PFSK-1 (cell line): Measurements from ENCODE around the gene CEP112.

ENCODE experiments used
- FOXP2 ChIP-seq: optimal IDR thresholded peaks from 2 replicates; pipeline ENCODE3; 2011; ENCODE audit warnings: borderline replicate concordance, control low read depth, inconsistent platforms; ENCODE audit not compliant: insufficient read depth; ENCODE audit errors: extremely low read length, extremely low read depth
- POLR2AphosphoS5 ChIP-seq: IDR thresholded peaks from 2 replicates; pipeline ENCODE4 v1.6.1; 2012; ENCODE audit warnings: low read depth, mild to moderate bottlenecking, control low read depth, low read length, moderate library complexity
- SIN3A ChIP-seq: IDR thresholded peaks from 2 replicates; pipeline ENCODE4 v1.6.1; 2012; ENCODE audit warnings: mild to moderate bottlenecking, low read length, moderate library complexity, borderline replicate concordance; ENCODE audit not compliant: insufficient read depth
- TAF1 ChIP-seq: IDR thresholded peaks from 2 replicates; pipeline ENCODE4 v1.6.1; 2012; ENCODE audit warnings: low read length, control low read depth, borderline replicate concordance; ENCODE audit not compliant: insufficient read depth

DNA sequence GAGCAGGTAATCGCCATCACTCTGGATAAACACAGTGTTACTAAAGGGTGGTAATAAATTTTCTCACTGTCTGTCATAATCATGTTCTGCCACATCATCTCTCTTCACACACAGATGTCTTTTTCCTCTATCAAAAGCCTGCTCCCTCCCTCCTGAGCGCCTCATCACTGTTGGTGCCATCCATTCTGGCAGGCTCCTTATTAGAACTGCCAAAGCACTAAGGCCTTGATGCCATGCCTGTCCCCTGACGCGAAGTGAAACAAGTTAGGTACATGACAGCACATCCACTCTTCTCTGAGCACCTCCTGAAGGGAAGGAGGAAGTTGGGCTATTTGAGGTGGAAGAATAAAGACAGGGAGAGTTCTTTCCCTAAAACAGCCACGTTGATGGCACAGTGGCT, 592.3 kb downstream of the CEP112 start:
- no peak for TF ChIP-seq SIN3A
- no peak for TF ChIP-seq TAF1
- TF ChIP-seq POLR2AphosphoS5: no peak
- no peak for TF ChIP-seq FOXP2
